HL-60 (cell line): ENCODE data around the gene CCNJL.

Experiments used
- DNase-seq, 2 experiments: peaks; one replicate each; pipeline ENCODE4 v3.0.0-alpha.2; 2010 to 2020; ENCODE audit warnings: low read depth in 1 of 2, low spot score in 1 of 2
- H3K27ac ChIP-seq: fragments of 250-450 bp; sonication (Bioruptor Pico); replicated peaks from 2 replicates; pipeline ENCODE4 v1.5.1; 2020; ENCODE audit warnings: mild to moderate bottlenecking, moderate library complexity
- H3K27me3 ChIP-seq: fragments of 250-450 bp; sonication (Bioruptor Pico); 2 replicates; pipeline ENCODE4 v1.5.1; 2021; ENCODE audit warnings: mild to moderate bottlenecking, moderate library complexity; ENCODE audit not compliant: insufficient read depth, poor library complexity, severe bottlenecking
- H3K4me3 ChIP-seq: replicated peaks from 2 replicates; pipeline ENCODE4 v1.5.1; 2011; ENCODE audit warnings: mild to moderate bottlenecking, control low read depth, low read length; ENCODE audit not compliant: insufficient read depth
- GABPA ChIP-seq: IDR thresholded peaks from 2 replicates; pipeline ENCODE4 v1.6.1; 2012; ENCODE audit warnings: low read depth
- POLR2AphosphoS5 ChIP-seq: IDR thresholded peaks from 2 replicates; pipeline ENCODE4 v1.6.1; 2012; ENCODE audit warnings: low read depth
- SPI1 ChIP-seq: IDR thresholded peaks from 2 replicates; pipeline ENCODE4 v1.6.1; 2012; ENCODE audit warnings: low read depth, mild to moderate bottlenecking, borderline replicate concordance
- TF ChIP-seq, protein P1 (sequence below): IDR thresholded peaks from one replicate; pipeline ENCODE4 v1.5.1; 2011; ENCODE audit warnings: low read length, control low read depth, inconsistent platforms; ENCODE audit not compliant: insufficient read depth
- TF ChIP-seq, protein P2 (sequence below): IDR thresholded peaks from 2 replicates; pipeline ENCODE4 v1.6.1; 2012; ENCODE audit warnings: low read depth; ENCODE audit not compliant: insufficient replicate concordance

CCNJL gene

DNA sequence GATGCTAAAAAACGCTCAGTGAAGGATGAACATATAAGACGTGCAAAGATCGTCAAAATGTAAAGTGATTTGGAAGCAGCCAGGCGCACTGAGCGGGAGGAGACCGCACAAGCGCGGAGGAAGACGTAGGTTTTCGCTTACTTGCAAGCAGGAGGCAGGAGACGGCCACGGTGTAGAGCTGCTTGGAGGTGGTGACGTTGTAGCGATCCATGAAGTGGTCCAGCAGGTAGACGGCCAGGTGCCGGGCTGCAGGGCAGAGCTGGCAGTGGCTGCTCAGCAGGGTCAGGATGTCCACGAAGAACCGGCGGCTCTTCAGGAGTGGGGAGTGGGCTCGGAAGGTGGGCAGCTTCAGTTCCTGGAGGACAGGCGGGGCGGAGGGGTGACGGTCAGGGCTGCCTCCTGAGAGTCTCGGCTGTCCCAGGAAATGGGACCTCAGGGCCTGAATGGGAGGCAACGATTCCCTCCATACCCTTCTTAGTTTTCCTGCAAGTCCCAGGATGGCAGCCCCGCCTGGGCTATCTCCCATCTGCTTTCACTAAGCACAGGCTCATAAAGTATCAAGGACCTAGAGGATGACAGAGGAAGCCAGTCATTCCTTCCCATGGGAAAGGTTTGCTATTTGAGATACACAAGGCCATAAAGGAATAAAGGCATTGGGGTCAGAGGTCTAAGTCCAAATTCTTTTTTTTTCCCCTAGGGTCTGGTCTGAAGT lies 31.8 kb downstream of the CCNJL start:
- no peak for DNase-seq
- TF ChIP-seq, protein P1, sequence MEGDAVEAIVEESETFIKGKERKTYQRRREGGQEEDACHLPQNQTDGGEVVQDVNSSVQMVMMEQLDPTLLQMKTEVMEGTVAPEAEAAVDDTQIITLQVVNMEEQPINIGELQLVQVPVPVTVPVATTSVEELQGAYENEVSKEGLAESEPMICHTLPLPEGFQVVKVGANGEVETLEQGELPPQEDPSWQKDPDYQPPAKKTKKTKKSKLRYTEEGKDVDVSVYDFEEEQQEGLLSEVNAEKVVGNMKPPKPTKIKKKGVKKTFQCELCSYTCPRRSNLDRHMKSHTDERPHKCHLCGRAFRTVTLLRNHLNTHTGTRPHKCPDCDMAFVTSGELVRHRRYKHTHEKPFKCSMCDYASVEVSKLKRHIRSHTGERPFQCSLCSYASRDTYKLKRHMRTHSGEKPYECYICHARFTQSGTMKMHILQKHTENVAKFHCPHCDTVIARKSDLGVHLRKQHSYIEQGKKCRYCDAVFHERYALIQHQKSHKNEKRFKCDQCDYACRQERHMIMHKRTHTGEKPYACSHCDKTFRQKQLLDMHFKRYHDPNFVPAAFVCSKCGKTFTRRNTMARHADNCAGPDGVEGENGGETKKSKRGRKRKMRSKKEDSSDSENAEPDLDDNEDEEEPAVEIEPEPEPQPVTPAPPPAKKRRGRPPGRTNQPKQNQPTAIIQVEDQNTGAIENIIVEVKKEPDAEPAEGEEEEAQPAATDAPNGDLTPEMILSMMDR, result no peak
- TF ChIP-seq SPI1 (no peak), GABPA (no peak), POLR2AphosphoS5 (no peak)
- TF ChIP-seq, protein P2, sequence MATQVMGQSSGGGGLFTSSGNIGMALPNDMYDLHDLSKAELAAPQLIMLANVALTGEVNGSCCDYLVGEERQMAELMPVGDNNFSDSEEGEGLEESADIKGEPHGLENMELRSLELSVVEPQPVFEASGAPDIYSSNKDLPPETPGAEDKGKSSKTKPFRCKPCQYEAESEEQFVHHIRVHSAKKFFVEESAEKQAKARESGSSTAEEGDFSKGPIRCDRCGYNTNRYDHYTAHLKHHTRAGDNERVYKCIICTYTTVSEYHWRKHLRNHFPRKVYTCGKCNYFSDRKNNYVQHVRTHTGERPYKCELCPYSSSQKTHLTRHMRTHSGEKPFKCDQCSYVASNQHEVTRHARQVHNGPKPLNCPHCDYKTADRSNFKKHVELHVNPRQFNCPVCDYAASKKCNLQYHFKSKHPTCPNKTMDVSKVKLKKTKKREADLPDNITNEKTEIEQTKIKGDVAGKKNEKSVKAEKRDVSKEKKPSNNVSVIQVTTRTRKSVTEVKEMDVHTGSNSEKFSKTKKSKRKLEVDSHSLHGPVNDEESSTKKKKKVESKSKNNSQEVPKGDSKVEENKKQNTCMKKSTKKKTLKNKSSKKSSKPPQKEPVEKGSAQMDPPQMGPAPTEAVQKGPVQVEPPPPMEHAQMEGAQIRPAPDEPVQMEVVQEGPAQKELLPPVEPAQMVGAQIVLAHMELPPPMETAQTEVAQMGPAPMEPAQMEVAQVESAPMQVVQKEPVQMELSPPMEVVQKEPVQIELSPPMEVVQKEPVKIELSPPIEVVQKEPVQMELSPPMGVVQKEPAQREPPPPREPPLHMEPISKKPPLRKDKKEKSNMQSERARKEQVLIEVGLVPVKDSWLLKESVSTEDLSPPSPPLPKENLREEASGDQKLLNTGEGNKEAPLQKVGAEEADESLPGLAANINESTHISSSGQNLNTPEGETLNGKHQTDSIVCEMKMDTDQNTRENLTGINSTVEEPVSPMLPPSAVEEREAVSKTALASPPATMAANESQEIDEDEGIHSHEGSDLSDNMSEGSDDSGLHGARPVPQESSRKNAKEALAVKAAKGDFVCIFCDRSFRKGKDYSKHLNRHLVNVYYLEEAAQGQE, result no peak
- Histone ChIP-seq H3K4me3 (no peak overlapping the region), H3K27ac (no peak overlapping the region), H3K27me3 (peaks cover 2% of the 10 kb centered on the region)

DNA sequence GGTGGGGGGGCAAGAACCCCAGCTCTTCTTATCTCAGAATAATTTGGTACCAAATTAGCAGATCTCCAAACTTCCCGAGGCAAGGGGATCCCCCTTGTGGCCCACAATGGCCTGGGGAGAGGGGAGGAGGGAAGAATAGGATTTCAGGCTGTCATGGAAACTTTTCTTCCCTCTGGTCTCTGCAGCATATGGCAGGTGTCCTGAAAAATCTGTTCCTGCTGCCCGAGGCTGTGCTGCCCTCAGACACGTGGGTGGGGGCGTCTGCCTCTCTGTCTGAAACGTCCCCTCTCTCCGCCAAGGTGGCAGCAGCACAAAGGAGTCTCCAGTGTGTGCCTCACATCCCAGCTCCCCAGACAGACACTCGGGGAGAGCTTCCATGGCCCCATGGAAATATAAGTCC lies 34.0 kb downstream of the CCNJL start:
- Histone ChIP-seq H3K4me3 (no peak overlapping the region), H3K27me3 (peaks cover 2% of the 10 kb centered on the region), H3K27ac (no peak overlapping the region)
- TF ChIP-seq POLR2AphosphoS5 (no peak), GABPA (no peak), SPI1 (no peak)
- TF ChIP-seq, protein P2, result no peak
- TF ChIP-seq, protein P1, result no peak
- DNase-seq, result no peak

DNA sequence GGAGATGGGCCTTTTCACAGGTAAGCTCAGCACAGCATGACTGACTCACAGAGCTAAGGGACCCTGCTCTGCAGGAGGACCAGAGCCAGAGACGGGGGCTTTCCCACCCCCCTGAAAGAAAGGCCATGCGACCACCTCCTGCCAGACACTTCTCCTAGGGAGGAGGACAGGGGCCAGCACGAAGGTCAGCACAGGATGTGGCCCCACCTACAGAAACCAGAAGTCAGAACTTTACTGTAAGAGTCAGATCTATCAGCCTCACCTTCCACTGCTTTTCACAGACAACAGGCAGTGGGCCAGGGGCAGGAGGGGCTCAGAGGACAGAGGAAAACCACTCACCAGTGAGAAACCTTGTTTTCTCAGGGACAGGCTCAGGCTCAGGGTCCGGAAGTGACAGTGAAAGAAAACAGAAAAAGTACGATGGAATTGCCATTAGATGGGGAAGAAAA lies 37.9 kb downstream of the CCNJL start:
- DNase-seq, result no peak
- Histone ChIP-seq H3K4me3 (no peak overlapping the region), H3K27ac (no peak overlapping the region), H3K27me3 (peaks cover 2% of the 10 kb centered on the region)
- TF ChIP-seq SPI1 (no peak), POLR2AphosphoS5 (no peak), GABPA (no peak)
- TF ChIP-seq, protein P1, result no peak
- TF ChIP-seq, protein P2, result no peak
